HCT116 (cell line): ENCODE measurements around the gene HORMAD1. TPM values are rescaled to one million over a fixed set of nuclear protein-coding genes. Genes with fewer than 3 reads are reported as not detected.

Source experiments
- ATAC-seq: fragments of 200-7000 bp; cut with Tn5 transposase; 2 replicates; pipeline ENCODE4 v1.9.1; 2020; ENCODE audit warnings: mild to moderate bottlenecking, moderate library complexity
- BruUV-seq: library from RNA; stranded (reverse); fragments of 400-500 nt; replicated peaks from 2 replicates; lab custom pipeline; 2021; lab: Mats Ljungman, UMichigan
- CTCF ChIA-PET: fragments of 300-600 bp; sonication (Branson Sonifier 250); formaldehyde crosslinking; loops from one replicate; lab custom pipeline; 2021; ENCODE audit warnings: antibody characterized with exemption; lab: Charles Lee
- POLR2A ChIA-PET: fragments of 300-600, 350-600 bp; sonication (Branson Sonifier 250); formaldehyde crosslinking; loops from one replicate; lab custom pipeline; 2021; ENCODE audit warnings: antibody characterized with exemption; lab: Charles Lee
- RAD21 ChIA-PET, 2 experiments: fragments of 300-600 bp; sonication (Branson Sonifier 250); formaldehyde crosslinking; loops; one replicate each; lab custom pipeline; 2023; ENCODE audit warnings: low total read pairs in 2 of 2; ENCODE audit not compliant: uncharacterized antibody in 2 of 2, unreplicated experiment in 2 of 2, low non-redundant PET in 1 of 2; lab: Charles Lee
- DNase-seq: peaks from one replicate; pipeline ENCODE4 v3.0.0-alpha.2; 2010; ENCODE audit warnings: low read depth, low spot score
- H2AFZ ChIP-seq: fragments of 200-600 bp; shearing (Covaris generic), sonication (generic); 2 replicates; pipeline ENCODE4 v1.6.1; 2017; ENCODE audit warnings: low read depth, mixed run types, mixed read lengths, antibody characterized with exemption, low read length; ENCODE audit not compliant: poor library complexity, severe bottlenecking
- H3K27ac ChIP-seq: 2 replicates; pipeline ENCODE4 v1.5.1; 2012; ENCODE audit warnings: low read depth, low read length
- H3K27me3 ChIP-seq: fragments of 200-600 bp; sonication (generic); 2 replicates; pipeline ENCODE4 v1.6.1; 2016; ENCODE audit warnings: mixed run types, low read length, mixed read lengths; ENCODE audit not compliant: insufficient read depth
- H3K36me3 ChIP-seq, 2 experiments: fragments of 200-500 bp in 1 of 2; fragments of 200-600 bp in 1 of 2; sonication (Bioruptor generic) in 1 of 2; sonication (generic) in 1 of 2; 2 replicates each; pipeline versions ENCODE4 v1.5.1 to v1.6.1; 2014 to 2016; ENCODE audit warnings: low read length in 2 of 2, inconsistent platforms in 1 of 2, mixed read lengths in 1 of 2, mixed run types in 1 of 2; ENCODE audit not compliant: insufficient read depth in 2 of 2, control insufficient read depth in 1 of 2
- H3K4me1 ChIP-seq, 2 experiments: fragments of 200-600 bp in 1 of 2; sonication (generic) in 1 of 2; 2 replicates each; pipeline versions ENCODE4 v1.5.1 to v1.6.1; 2012 to 2017; ENCODE audit warnings: low read length in 2 of 2, inconsistent platforms in 1 of 2, mild to moderate bottlenecking in 1 of 2, mixed read lengths in 1 of 2, mixed run types in 1 of 2, moderate library complexity in 1 of 2; ENCODE audit not compliant: insufficient read depth in 2 of 2, control insufficient read depth in 1 of 2
- H3K4me2 ChIP-seq: fragments of 200-600 bp; sonication (generic); 2 replicates; pipeline ENCODE4 v1.6.1; 2017; ENCODE audit warnings: mixed run types, low read length, mixed read lengths
- H3K4me3 ChIP-seq, 2 experiments: fragments of 200-600 bp in 1 of 2; sonication (generic) in 1 of 2; replicated peaks in 1 of 2; 2 replicates each; pipeline ENCODE4 v1.5.1; 2011 to 2016; ENCODE audit warnings: low read length in 2 of 2, control low read depth in 1 of 2, low read depth in 1 of 2, mild to moderate bottlenecking in 1 of 2, mixed read lengths in 1 of 2, mixed run types in 1 of 2
- H3K79me2 ChIP-seq: fragments of 200-600 bp; sonication (generic); 2 replicates; pipeline ENCODE4 v1.6.1; 2017; ENCODE audit warnings: mild to moderate bottlenecking, mixed run types, low read length, moderate library complexity, mixed read lengths; ENCODE audit not compliant: insufficient read depth
- H3K9ac ChIP-seq: fragments of 200-600 bp; sonication (generic); 2 replicates; pipeline ENCODE4 v1.6.1; 2016; ENCODE audit warnings: low read length, mixed read lengths
- H3K9me2 ChIP-seq: fragments of 200-600 bp; sonication (generic), shearing (Covaris generic); 2 replicates; pipeline ENCODE4 v1.6.1; 2017; ENCODE audit warnings: mixed run types, mild to moderate bottlenecking, moderate library complexity; ENCODE audit not compliant: insufficient read depth
- H3K9me3 ChIP-seq, 2 experiments: fragments of 200-500 bp in 1 of 2; fragments of 200-600 bp in 1 of 2; sonication (Bioruptor generic) in 1 of 2; sonication (generic) in 1 of 2; 2 replicates each; pipeline ENCODE4 v1.6.1; 2014 to 2017; ENCODE audit warnings: low read length in 2 of 2, mixed read lengths in 2 of 2, inconsistent platforms in 1 of 2, low read depth in 1 of 2, mild to moderate bottlenecking in 1 of 2, mixed run types in 1 of 2, moderate library complexity in 1 of 2; ENCODE audit not compliant: control insufficient read depth in 1 of 2, insufficient read depth in 1 of 2
- H4K20me1 ChIP-seq: fragments of 200-600 bp; sonication (generic), shearing (Covaris generic); 2 replicates; pipeline ENCODE4 v1.6.1; 2017; ENCODE audit warnings: mixed run types, mild to moderate bottlenecking, moderate library complexity; ENCODE audit not compliant: insufficient read depth
- CEBPB ChIP-seq: IDR thresholded peaks from 2 replicates; pipeline ENCODE4 v1.6.1; 2012; ENCODE audit warnings: low read depth
- CTCF ChIP-seq, 3 experiments: fragments of 200-600 bp in 1 of 3; sonication (generic) in 1 of 3; IDR thresholded peaks in 2 of 3; conservative IDR thresholded peaks in 1 of 3; 2 replicates each; pipeline ENCODE4 v1.5.1; 2012 to 2017; ENCODE audit warnings: low read depth in 2 of 3, low read length in 2 of 3, antibody characterized with exemption in 1 of 3, borderline replicate concordance in 1 of 3, control low read depth in 1 of 3, mild to moderate bottlenecking in 1 of 3, mixed read lengths in 1 of 3, mixed run types in 1 of 3, moderate library complexity in 1 of 3; ENCODE audit not compliant: insufficient read depth in 1 of 3
- REST ChIP-seq: IDR thresholded peaks from 2 replicates; pipeline ENCODE4 v1.6.1; 2012; ENCODE audit warnings: low read depth
- ZFX ChIP-seq: fragments of 450-650 bp; IDR thresholded peaks from 2 replicates; pipeline ENCODE4 v1.6.1; 2017
- intact Hi-C: fragments of 100-400 bp; cut with micrococcal nuclease; formaldehyde crosslinking; loops from 2 replicates; pipeline ENCODE4 v1.10.0; 2022
- total RNA-seq: library from RNA; stranded (reverse); gene quantifications from one replicate; pipeline ENCODE4 v1.2.1, GENCODE V29; 2021; ENCODE audit not compliant: unreplicated experiment

HORMAD1 gene
- total RNA-seq, 1 experiment from 2014 or later: not detected

GRCh38 chr1:150724336-150724735 lies 3.6 kb upstream of the HORMAD1 start:
- TF ChIP-seq ZFX: no peak
- TF ChIP-seq REST: no peak
- TF ChIP-seq CEBPB: no peak
- no peak for TF ChIP-seq CTCF (IDR thresholded peaks at IDR 0.05 in 2 of 3, conservative IDR thresholded peaks at IDR 0.05 in 1 of 3; ENCODE audit: borderline replicate concordance in 1 of 3, insufficient read depth in 1 of 3, low read depth in 2 of 3, low read length in 2 of 3)
- Histone ChIP-seq H3K79me2 (no peaks in the 10 kb centered on the region), H3K9me3 (no peaks in the 10 kb centered on the region), H3K4me3 (no peak overlapping the region), H4K20me1 (no peaks in the 10 kb centered on the region), H3K27me3 (no peaks in the 10 kb centered on the region), H3K4me2 (no peak overlapping the region), H3K27ac (no peak overlapping the region), H3K4me1 (no peaks in the 10 kb centered on the region), H3K9me2 (no peaks in the 10 kb centered on the region), H2AFZ (no peak overlapping the region), H3K9ac (no peak overlapping the region), H3K36me3 (no peaks in the 10 kb centered on the region)
- ATAC-seq: no peak
- BruUV-seq: no TSS peak
- intact Hi-C loops: no loop called here
- DNase-seq: no peak
- ChIA-PET RAD21 (no interaction called here), POLR2A (no interaction called here), CTCF (no interaction called here)
